Measurements from ENCODE around the gene CX3CL1.

DNA sequence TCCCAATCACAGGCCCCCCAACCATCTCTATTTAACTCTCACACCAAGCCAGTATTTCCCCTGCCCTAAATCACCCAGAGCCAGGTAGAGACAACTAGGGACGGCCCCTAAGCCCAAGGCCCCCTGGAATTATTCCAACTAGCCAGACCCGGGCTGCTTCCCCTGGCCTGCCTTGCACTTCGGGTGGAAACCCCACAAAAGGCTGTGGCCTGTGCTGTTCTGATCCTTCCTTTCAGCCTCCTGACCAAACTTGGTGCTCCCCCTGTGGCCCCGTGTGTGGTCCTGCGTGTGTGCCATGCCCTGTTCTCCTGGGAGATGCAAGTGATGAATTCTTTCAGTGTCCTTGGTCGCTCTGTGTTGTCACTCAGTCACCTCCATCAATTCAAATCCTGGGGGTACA, 47.2 kb downstream of the CX3CL1 start:
- TF ChIP-seq, protein P1, sequence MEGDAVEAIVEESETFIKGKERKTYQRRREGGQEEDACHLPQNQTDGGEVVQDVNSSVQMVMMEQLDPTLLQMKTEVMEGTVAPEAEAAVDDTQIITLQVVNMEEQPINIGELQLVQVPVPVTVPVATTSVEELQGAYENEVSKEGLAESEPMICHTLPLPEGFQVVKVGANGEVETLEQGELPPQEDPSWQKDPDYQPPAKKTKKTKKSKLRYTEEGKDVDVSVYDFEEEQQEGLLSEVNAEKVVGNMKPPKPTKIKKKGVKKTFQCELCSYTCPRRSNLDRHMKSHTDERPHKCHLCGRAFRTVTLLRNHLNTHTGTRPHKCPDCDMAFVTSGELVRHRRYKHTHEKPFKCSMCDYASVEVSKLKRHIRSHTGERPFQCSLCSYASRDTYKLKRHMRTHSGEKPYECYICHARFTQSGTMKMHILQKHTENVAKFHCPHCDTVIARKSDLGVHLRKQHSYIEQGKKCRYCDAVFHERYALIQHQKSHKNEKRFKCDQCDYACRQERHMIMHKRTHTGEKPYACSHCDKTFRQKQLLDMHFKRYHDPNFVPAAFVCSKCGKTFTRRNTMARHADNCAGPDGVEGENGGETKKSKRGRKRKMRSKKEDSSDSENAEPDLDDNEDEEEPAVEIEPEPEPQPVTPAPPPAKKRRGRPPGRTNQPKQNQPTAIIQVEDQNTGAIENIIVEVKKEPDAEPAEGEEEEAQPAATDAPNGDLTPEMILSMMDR (IDR thresholded peaks at IDR 0.05): no peak
- no peak for TF ChIP-seq POLR2A (IDR thresholded peaks at IDR 0.05)

Data from suprapubic skin (tissue), 3 donors.